A549 treated with Hydrocortisone at 1 μM for 4 hours (cell line): ENCODE data around the gene ANKS6. TPM values are rescaled to one million over a fixed set of nuclear protein-coding genes. Genes with fewer than 3 reads are reported as not detected.

Experiments
- total RNA-seq: library from RNA; stranded (reverse); fragments of 200-300 nt; extraction: Qiagen RNA extraction; gene quantifications from 5 replicates; pipeline ENCODE4 v1.2.3, GENCODE V29; 2022

ANKS6 gene
- 13.8 to 24.2 TPM (median 20.8 TPM) in 5 replicates for total RNA-seq

DNA sequence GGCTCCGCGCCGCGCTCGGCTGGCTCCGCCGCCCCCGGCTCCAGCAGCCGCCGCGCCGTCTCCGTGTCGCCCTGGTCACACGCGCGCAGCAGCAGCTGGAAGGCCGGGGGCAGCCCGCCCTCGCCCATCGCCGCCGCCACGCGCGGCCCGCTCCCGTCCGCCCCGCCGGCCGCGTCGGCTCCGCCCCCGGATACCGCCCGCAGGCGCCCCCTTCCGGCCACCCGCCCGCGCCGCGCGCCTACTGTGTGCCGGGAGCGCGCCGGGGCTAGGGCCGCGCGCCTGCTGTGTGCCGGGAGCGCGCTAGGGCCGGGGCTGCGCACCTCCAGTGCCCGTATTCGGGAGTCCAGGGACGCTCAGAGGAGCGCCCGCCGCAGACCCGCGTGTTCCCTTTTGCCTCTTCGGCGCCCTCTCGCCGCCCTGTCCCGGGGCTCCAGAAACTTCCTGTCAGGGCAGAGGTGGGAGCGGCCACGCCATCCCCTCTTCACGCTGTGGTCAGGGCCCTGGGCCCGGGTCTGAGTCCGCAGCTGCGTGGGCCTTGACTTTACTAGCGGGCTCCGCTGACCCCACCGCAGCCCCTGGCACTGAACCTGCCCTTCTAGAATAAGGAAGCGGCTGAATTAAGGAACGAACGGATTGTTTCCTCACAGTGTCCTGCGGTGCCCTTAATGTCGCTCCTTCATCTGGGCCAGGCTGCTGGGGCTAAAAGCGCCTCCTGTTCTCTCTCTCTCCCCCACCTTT is at the start of gene ANKS6:
TSS of gene ANKS6 (minus strand) at position 192 of the 738 bp plus-strand sequence. CDS start at position 128, 64 bp downstream.

DNA sequence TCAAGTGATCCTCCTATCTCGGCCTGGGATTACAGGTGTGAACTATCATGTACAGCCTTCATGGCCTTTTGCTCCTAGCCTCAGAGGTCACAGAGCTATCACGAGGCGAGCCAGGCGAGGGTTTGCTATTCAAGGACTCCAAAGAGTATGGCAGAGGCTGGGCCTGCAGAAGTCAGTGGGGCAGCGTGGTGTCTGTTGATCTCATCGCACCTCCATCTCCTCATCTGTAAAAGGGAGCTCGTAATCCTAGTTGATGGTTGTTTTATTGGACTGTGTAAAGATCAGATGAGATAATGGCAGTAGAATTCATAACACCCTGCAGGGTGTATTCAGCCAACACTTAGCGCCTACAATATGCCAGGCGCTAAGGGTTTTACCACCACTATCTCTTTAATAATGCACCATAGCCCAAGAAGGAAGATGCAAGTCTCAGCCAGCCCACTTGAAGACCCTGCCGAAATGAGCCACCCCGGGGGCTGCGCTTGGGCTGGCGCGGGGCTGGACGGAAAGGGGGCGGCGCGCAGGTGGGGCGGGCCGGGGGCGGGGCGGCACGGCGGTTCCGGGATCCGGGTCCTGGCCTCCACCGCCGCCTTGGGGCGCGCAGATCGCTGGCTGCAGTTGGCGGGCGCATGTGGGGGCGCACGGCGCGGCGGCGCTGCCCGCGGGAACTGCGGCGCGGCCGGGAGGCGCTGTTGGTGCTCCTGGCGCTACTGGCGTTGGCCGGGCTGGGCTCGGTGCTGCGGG is 10.9 kb upstream of the ANKS6 start, which contains the start of gene GALNT12:
TSS of gene GALNT12 (plus strand) at position 601 of the 744 bp plus-strand sequence. CDS start at position 630, 29 bp downstream.

DNA sequence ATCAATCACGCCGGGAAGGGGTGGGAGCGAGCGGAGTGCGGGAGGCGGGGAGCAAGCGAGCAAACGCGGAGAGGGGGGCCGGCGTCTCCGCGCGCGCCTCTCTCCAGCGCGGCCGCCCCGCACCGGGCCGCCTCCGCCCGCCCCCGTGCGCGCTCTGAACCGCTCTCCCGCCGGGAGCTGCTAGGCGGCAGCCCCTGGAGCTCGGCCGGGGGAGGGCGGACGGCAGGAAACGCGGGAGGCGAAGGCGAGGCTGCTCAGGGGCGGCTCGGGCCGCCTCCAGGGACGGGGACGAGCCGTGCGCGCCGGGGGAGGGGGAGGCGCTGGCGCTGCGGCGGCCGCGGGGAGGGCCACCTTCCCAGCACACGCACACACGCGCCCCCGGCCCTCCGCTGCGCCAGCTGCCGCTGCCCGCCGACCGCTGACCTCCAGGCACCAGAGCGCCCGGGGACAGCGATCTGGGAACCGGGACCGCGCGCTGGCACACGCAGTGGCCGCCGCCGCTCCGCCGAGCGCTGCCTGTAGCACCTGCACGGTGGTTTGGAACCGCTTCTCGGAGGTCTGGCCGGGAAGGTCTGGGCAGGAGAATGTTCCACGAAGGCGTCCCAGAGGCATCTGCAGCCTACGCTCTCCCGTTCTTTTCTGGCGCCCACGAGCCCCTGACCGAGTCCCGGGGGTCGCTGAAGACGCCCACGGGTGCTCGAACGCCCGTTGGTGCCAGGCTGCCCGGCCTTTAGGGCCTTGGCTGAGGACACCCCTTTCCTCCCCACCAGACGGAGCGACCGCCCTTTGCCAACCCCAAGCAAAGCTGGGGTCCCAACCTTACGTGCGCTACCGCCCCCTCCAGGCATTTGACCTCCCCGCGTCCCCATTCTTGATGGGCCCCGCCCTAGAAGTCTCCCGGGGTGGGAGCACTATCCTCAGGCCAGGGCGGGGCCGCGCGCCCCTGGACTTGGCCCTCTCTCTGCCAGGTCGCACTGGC is 87.1 kb downstream of the ANKS6 start, which contains the start of gene GABBR2:
TSS of gene GABBR2 (minus strand) at position 3 of the 979 bp plus-strand sequence. CDS start 198 bp downstream, outside the sequence.

Other genes starting within 250 kb of the ANKS6 start
- gene GABBR2, start 87.6 kb downstream of the ANKS6 start, total RNA-seq, result 0.15 to 0.49 TPM (median 0.20 TPM) in 5 replicates
- gene GALNT12, start 11.1 kb upstream of the ANKS6 start, total RNA-seq, result 2.9 to 4.8 TPM (median 4.0 TPM) in 5 replicates
- gene COL15A1, start 147.4 kb upstream of the ANKS6 start, total RNA-seq, result 0.56 to 0.66 TPM (median 0.63 TPM) in 5 replicates